ENCODE results near the gene FRMD8.
"Not testable (repeated sequence)": the region's sequence is repeated elsewhere in the genome, so short reads cannot be mapped to it uniquely, and the experiment has no call there.

FRMD8 gene

GRCh38 chr11:65394125-65394536 lies 7.7 kb downstream of the FRMD8 start:
- no peak for DNase-seq

DNA sequence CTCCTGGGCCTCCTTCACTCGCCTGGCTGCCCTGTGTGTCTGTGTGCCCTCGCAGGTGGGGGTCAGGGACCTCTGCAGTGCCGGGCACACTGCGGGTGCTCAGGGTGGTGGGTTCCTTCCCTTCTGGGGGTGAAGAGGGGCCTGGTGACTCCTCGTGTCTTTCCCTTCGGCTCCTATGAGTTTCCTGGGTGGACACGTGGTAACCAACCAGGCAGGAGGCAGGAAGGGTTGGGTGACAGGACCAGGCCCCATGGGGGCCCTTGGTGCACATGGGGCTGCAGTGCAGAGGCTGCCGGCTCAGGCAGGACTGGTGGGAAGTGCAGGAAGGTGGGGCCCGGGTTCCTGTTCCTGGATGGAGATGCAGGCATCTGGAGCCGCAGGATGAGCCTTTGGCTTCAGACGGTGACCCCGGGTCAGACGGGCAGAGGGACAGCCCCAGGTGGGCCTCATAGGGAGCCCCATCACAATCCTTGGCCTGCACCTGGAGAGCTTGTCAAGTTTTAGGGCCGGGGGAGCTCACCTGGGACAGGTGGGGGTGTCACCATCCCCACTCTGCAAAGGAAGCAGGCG lies 9.6 kb downstream of the FRMD8 start:
- DNase-seq = no peak

GRCh38 chr11:65396769-65397745 lies 10.6 kb downstream of the FRMD8 start:
- DNase-seq = no peak

DNA sequence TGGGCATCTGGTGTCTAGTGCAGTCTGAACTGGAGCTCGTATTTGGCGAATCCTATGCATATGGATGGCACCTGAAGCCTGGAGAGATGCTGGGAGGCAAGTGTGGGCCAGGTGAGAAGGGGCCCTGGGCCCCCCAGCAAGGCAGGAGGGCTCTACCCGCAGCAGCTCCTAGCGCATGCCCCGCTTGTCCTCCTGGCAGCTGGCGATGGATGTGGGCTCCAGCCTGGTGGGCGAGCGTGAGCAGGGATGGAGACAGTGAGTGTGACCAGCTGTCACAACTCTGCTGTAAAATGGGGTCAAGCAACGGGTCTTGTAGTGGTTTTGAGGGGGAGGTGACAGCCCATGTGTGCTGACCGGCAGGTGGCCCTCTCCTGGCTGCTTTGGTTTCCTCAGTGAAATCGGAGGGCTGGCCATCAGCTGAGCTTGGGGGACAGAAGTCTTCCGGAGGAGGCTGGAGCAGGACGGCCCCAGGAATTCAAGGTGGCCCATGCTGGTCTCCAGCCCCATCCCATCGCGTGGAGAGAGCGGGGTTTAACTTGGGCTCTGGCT lies 12.0 kb downstream of the FRMD8 start:
- no peak for DNase-seq

DNA sequence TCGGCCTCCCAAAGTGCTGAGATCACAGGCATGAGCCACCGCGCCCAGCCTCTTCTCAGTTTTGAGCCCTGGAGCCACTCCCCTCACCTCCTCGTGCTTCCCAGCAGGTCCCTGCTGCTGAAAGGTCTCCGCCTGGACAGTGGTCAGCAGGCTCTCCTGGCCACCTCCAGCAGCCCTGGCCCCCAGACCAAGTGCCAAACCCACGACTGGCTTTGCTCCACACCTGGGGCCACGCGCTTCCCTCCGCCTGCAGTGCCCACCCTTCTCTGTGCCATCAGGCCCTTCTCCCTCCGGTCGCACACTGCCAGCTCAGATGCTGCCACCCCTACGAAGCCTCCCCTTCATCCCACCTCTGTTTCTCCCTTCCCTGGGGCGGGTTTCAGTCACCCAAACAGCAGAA lies 12.8 kb downstream of the FRMD8 start:
- no peak for DNase-seq

DNA sequence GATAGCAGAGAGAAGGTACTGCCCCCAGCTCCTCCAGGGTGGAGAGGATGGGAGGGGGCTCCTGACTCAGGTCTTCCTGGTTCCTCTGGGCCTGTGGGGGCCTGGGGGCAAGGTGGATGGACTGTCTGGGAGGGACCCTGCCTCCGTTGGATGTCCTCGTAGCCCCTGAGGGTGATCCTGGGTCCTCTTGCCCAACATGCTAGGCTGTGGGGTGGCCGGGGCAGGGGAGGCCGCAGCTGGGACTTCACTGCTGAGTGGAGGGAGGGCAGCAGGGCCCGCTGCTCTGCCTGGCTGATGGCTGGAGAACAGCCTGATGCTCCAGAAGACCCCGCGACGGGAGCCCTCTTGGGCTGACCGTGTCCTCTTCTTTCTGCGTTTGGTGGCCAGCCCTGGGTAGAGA lies 13.4 kb downstream of the FRMD8 start:
- no peak for DNase-seq

GRCh38 chr11:65400307-65401072 lies 14.1 kb downstream of the FRMD8 start:
- DNase-seq = no peak

DNA sequence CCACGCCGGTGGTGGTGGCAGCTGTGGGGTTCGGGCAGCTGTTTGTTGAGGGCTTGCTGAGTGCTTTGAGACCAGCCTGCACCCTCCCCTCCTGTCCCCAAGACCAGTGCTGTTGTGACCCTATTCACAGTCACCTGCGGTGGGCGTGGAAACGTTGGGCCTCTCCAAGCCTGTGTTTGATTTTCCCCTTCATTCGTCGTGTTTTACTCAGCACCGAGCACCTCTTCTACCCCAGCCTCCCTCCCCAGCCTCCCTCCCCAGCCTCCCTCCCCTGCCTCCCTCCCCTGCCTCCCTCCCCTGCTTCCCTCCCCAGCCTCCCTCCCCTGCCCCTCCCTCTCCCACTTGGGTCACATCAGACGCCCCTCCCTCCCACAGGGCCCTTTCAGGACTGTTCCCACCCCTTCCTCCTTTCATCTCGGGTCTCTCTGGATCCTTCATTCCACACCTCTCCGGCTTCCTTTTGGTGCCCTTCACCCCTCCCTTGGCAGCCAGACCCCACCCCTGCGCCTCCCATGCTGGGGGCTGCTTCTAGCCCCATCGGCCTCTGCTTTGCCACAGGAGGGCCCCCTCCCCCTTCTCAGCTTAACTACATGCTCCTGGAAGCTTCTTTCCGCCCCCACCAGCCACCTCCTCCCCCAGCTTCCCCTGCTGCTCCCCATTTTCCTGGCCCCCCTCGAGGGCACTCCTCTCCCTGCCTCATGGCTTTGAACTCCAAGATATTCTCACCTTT lies 14.8 kb downstream of the FRMD8 start:
- no peak for DNase-seq

DNA sequence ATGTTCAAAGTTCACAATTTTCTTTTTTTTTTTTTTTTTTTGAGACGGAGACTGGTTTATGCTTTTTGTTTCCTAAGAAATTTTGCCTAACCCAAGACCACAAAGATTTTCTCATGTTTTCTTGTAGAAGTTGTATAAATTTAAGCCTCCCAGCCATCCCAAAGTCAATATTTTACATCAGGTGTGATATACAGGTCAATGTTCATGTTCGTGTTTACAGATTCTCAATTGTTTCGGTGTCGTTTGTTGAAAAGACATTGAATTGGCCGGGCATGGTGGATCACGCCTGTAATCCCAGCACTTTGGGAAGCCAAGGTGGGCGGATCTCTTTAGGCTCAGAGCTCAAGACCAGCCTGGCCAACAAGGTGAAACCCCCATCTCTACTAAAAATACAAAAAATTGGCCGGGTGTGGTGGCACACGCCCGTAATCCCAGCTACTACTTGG lies 15.4 kb downstream of the FRMD8 start:
- no peak for DNase-seq

DNA sequence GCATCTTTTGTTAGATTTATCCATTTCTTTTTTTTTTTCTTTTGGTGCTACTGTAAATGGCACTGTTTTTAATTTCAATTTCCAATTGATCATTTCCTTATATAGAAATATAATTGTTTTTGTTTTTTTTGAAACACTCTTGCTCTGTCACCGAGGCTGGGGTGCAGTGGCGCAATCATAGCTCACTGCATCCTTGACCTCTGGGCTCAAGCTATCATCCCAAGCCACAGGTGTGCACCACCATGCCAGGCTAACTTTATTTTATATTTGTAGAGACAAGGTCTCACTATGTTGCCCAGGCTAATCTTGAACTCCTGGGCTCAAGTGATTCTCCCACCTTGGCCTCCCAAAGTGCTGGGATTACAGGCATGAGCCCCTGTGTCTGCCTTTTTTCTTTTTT lies 16.4 kb downstream of the FRMD8 start:
- no peak for DNase-seq

DNA sequence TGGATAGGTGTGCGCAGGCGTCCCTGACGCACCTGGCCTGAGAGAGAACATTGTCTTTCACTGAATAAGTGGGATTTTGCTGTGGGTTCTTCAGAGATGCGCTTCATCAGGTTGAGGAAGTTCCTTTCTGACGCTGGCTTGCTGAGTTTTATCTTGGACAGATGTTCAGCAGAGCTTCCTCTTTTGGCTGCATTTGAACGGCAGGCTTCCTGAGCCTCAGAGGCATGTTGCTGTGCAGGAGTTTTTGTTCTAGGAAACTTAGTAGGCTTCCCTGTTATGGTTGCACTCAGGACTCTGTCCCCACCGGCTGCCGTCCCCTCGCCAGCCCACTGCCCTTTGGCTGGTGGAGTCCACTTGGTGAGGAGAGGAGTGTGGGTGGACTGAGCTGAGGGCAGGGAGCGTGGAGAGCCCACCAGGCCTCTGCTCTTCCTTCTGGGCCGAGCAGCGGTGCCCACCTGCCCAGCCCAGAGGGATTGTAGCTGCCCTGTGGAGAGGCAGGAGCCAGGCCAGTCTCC lies 17.2 kb downstream of the FRMD8 start:
- DNase-seq = no peak

DNA sequence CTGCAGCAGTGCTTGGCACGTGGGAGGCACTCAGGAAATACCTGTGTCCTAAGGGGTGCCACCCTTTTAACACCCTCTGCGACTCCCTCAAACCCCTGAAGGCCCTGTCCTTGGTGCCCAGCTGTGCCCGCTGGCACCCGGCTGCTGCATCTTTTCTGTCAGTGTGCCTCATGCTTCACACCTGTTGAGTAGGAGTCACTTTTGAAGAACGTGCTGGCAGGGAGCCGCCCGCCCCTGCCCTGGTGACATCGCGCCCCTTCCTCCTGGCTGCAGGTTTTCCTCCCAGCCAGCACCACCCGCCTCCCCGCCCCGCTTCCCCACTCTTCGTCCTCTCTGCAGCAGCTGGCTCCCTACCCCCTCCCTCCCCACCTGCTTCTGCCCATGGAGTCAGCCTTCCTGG lies 17.8 kb downstream of the FRMD8 start:
- no peak for DNase-seq

GRCh38 chr11:65404638-65405339 lies 18.4 kb downstream of the FRMD8 start:
- DNase-seq = no peak

GRCh38 chr11:65410936-65411680 lies 24.7 kb downstream of the FRMD8 start:
- no peak for DNase-seq

- DNase-seq = no peak
These were observed 25.2 kb downstream of the FRMD8 start for GRCh38 chr11:65411681-65412070.

- no peak for DNase-seq
These were observed 26.0 kb downstream of the FRMD8 start for GRCh38 chr11:65412271-65413076.

DNA sequence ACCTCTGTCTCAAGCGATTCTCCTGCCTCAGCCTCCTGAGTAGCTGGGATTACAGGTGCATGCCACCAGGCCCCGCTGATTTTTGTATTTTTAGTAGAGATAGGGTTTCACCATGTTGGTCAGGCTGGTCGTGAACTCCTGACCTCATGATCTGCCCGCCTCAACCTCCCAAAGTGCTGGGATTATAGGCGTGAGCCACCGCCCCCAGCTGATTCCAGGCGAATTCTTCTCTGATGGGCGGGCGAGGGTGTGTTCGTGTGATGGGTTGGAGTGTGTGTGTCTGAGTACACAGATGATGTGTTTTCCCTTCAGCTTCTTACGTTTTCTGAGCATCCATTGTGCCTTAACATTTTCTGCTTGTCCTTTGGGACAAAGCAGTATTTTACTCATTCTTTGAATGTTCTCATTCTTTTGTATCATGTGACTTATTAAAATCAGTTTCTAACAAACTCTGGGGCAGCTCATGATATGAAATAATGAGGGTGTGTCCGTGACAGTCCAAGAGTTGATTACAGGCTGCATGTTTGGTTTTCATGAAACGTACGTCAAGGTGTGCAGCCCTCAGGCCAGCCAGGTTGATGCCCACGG lies 26.7 kb downstream of the FRMD8 start:
- not testable (repeated sequence) for DNase-seq

GRCh38 chr11:65414776-65415498 lies 28.5 kb downstream of the FRMD8 start:
- DNase-seq = no peak
